ENCODE results near the gene LYZL6.
A peak's percentile ranks its signal among the peaks of the same experiment; 100 is the strongest.
"Not testable (repeated sequence)": the region's sequence is repeated elsewhere in the genome, so short reads cannot be mapped to it uniquely, and the experiment has no call there.

Gene LYZL6

GRCh38 chr17:35907691-35908090, 35.8 kb downstream of the LYZL6 start:
- 86 to 90% methylated on average over 3 to 4 of the region's 5 CpGs for WGBS, 2 experiments (ENCODE audit: insufficient coverage in 2 of 2)
- H3K4me3 ChIP-seq (ENCODE audit: extremely low read depth, insufficient read depth, low read length, poor library complexity, severe bottlenecking) = no peak overlapping the region

GRCh38 chr17:35906926-35907637, 36.4 kb downstream of the LYZL6 start:
- no peak overlapping the region for H3K27ac ChIP-seq (ENCODE audit: low read depth, low read length, severe bottlenecking)
- 68 to 73% methylated on average over 2 to 3 of the region's 3 CpGs for WGBS, 2 experiments (ENCODE audit: insufficient coverage in 2 of 2)
- H3K9me3 ChIP-seq (ENCODE audit: control insufficient read depth, low read length) = no peaks in the 10 kb centered on the region
- no peak overlapping the region for H3K4me3 ChIP-seq (ENCODE audit: extremely low read depth, insufficient read depth, low read length, poor library complexity, severe bottlenecking)
- no peaks in the 10 kb centered on the region for H3K36me3 ChIP-seq (ENCODE audit: control insufficient read depth, insufficient read depth, low read length)
- no peaks in the 10 kb centered on the region for H3K4me1 ChIP-seq (ENCODE audit: control insufficient read depth, insufficient read depth, low read length, poor library complexity, severe bottlenecking)

More at GRCh38 chr17:35907691-35908090, 35.8 kb downstream of the LYZL6 start:
- Histone ChIP-seq H3K36me3 (ENCODE audit: control insufficient read depth, insufficient read depth, low read length) (no peaks in the 10 kb centered on the region), H3K27ac (ENCODE audit: low read depth, low read length, severe bottlenecking) (no peak overlapping the region), H3K9me3 (ENCODE audit: control insufficient read depth, low read length) (no peaks in the 10 kb centered on the region), H3K4me1 (ENCODE audit: control insufficient read depth, insufficient read depth, low read length, poor library complexity, severe bottlenecking) (no peaks in the 10 kb centered on the region)

DNA sequence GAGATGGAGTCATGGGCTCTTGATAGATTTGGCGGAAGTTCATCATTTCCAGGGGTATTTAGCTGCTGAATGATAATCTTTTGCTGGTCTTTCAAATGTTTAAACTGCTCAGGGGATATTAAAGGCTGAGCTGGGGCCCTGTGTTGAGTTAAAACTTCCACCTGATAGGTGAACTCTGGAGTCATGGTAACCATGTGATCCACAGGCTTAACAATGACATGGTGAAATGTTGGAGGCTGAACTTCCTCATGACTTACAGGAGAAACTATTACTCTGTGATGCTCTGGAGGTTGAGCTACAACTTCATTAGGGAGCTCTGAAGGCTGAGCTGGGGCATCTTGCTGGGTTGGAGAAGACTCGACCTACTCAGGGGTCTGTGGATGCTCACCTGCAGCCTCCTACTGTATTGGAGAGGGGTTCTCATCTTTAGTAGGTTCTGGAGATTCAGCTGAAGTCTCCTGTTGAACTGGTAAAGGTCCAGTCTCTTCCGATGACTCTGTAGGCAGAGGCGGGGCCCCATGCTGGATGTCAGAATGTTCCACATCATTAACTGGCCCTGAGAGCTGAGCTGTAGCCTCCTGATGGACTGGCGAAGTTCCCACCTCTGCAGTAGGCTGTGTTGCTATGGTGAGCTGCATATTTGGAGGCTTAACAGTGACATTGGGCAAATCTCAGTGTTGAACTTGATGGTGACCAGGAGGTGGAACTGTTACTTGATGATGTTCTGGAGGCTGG, 37.2 kb downstream of the LYZL6 start:
- no peaks in the 10 kb centered on the region for H3K4me1 ChIP-seq (ENCODE audit: control insufficient read depth, insufficient read depth, low read length, poor library complexity, severe bottlenecking)
- H3K9me3 ChIP-seq (ENCODE audit: control insufficient read depth, low read length) = no peaks in the 10 kb centered on the region
- WGBS, 2 experiments (ENCODE audit: insufficient coverage in 2 of 2) = 96 to 100% methylated on average over 4 to 5 of the region's 5 CpGs
- H3K36me3 ChIP-seq (ENCODE audit: control insufficient read depth, insufficient read depth, low read length) = no peaks in the 10 kb centered on the region
- no peak overlapping the region for H3K4me3 ChIP-seq (ENCODE audit: extremely low read depth, insufficient read depth, low read length, poor library complexity, severe bottlenecking)
- H3K27ac ChIP-seq (ENCODE audit: low read depth, low read length, severe bottlenecking) = no peak overlapping the region

DNA sequence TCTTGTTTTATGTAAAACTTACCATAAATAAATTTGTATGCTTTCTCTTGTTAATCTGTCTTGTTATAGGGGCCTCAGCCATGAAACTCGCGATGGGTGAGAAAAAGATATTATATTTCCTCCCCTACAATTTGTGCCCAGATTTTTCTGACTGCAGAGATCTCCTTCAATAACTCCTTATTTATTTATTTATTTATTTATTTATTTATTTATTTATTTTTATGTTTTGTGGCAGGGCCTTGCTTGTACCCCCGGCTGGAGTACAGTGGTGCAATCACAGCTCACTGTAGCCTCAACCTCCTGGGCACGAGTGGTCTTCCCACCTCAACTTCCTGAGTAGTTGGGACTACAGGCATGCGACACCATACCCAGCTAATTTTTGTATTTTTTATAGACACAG, 40.1 kb downstream of the LYZL6 start:
- 95 to 96% methylated on average over 3 of the region's 5 CpGs for WGBS, 2 experiments (ENCODE audit: insufficient coverage in 2 of 2)
- H3K4me3 ChIP-seq (ENCODE audit: extremely low read depth, insufficient read depth, low read length, poor library complexity, severe bottlenecking) = no peak overlapping the region
- H3K27ac ChIP-seq (ENCODE audit: low read depth, low read length, severe bottlenecking) = no peak overlapping the region
- no peaks in the 10 kb centered on the region for H3K4me1 ChIP-seq (ENCODE audit: control insufficient read depth, insufficient read depth, low read length, poor library complexity, severe bottlenecking)
- no peaks in the 10 kb centered on the region for H3K9me3 ChIP-seq (ENCODE audit: control insufficient read depth, low read length)
- H3K36me3 ChIP-seq (ENCODE audit: control insufficient read depth, insufficient read depth, low read length) = no peaks in the 10 kb centered on the region

DNA sequence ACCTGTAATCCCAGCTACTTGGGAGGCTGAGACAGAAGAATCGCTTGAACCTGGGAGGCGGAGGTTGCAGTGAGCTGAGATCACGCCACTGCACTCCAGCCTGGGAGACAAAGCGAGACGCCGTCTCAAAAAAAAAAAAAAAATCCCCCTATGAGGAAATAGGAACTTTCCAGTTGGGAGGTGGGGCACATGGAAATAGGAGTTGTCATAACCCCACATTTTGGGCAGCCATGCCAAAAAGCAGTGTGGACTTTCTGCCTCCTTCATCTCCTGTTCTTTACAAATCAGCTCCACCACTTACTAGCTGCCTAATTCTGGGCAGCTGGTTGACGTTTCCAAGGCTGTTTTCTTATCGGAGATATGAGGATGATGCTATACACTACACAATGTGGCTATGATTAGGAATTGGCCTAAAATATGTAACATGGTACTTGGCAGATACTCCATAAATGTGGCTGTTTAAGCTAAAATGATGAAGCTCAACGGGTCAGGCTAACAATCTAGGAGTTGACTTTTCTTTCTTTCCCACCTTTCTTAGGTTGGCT, 41.8 kb downstream of the LYZL6 start:
- Histone ChIP-seq H3K4me1 (ENCODE audit: control insufficient read depth, insufficient read depth, low read length, poor library complexity, severe bottlenecking) (no peaks in the 10 kb centered on the region), H3K27ac (ENCODE audit: low read depth, low read length, severe bottlenecking) (no peak overlapping the region), H3K36me3 (ENCODE audit: control insufficient read depth, insufficient read depth, low read length) (no peaks in the 10 kb centered on the region), H3K4me3 (ENCODE audit: extremely low read depth, insufficient read depth, low read length, poor library complexity, severe bottlenecking) (no peak overlapping the region), H3K9me3 (ENCODE audit: control insufficient read depth, low read length) (no peaks in the 10 kb centered on the region)
- WGBS, 2 experiments (ENCODE audit: insufficient coverage in 2 of 2) = 96 to 100% methylated on average over 3 of the region's 9 CpGs

GRCh38 chr17:35900708-35901480, 42.6 kb downstream of the LYZL6 start:
- H3K36me3 ChIP-seq (ENCODE audit: control insufficient read depth, insufficient read depth, low read length) = no peaks in the 10 kb centered on the region
- H3K4me1 ChIP-seq (ENCODE audit: control insufficient read depth, insufficient read depth, low read length, poor library complexity, severe bottlenecking) = no peaks in the 10 kb centered on the region
- peak overlapping the region; percentile 45 for H3K27ac ChIP-seq (ENCODE audit: low read depth, low read length, severe bottlenecking)
- no peaks in the 10 kb centered on the region for H3K9me3 ChIP-seq (ENCODE audit: control insufficient read depth, low read length)
- H3K4me3 ChIP-seq (ENCODE audit: extremely low read depth, insufficient read depth, low read length, poor library complexity, severe bottlenecking) = no peak overlapping the region
- WGBS, 2 experiments (ENCODE audit: insufficient coverage in 2 of 2) = 90 to 91% methylated on average over 8 to 11 of the region's 11 CpGs

- Histone ChIP-seq H3K4me1 (ENCODE audit: control insufficient read depth, insufficient read depth, low read length, poor library complexity, severe bottlenecking) (no peaks in the 10 kb centered on the region), H3K4me3 (ENCODE audit: extremely low read depth, insufficient read depth, low read length, poor library complexity, severe bottlenecking) (no peak overlapping the region), H3K36me3 (ENCODE audit: control insufficient read depth, insufficient read depth, low read length) (no peaks in the 10 kb centered on the region), H3K27ac (ENCODE audit: low read depth, low read length, severe bottlenecking) (no peak overlapping the region), H3K9me3 (ENCODE audit: control insufficient read depth, low read length) (no peaks in the 10 kb centered on the region)
- 90 to 96% methylated on average over 4 to 5 of the region's 5 CpGs for WGBS, 2 experiments (ENCODE audit: insufficient coverage in 2 of 2)
These were observed 43.2 kb downstream of the LYZL6 start for GRCh38 chr17:35900280-35900679.

GRCh38 chr17:35898283-35899070, 45.0 kb downstream of the LYZL6 start:
- Histone ChIP-seq H3K27ac (ENCODE audit: low read depth, low read length, severe bottlenecking) (no peak overlapping the region), H3K4me3 (ENCODE audit: extremely low read depth, insufficient read depth, low read length, poor library complexity, severe bottlenecking) (no peak overlapping the region), H3K9me3 (ENCODE audit: control insufficient read depth, low read length) (no peaks in the 10 kb centered on the region), H3K4me1 (ENCODE audit: control insufficient read depth, insufficient read depth, low read length, poor library complexity, severe bottlenecking) (no peaks in the 10 kb centered on the region), H3K36me3 (ENCODE audit: control insufficient read depth, insufficient read depth, low read length) (no peaks in the 10 kb centered on the region)
- 95 to 100% methylated on average over 3 of the region's 6 CpGs for WGBS, 2 experiments (ENCODE audit: insufficient coverage in 2 of 2)

DNA sequence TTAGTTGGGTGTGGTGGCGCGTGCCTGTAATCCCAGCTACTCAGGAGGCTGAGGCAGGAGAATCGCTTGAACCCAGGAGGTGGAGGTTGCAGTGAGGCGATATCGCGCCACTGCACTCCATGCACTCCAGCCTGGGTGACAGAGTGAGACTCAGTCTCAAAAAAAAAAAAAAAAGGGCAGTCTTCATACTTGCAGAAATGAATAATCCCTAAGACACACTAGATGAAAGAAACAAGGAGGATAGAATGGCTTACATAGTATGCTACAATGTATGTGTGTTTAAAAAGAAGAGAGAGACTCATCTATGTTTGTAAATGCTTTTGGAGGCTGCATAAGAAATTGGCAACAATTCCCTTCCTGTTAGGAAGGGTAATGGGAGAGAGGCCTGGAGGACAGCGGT, 45.7 kb downstream of the LYZL6 start:
- 60 to 100% methylated on average over 1 to 5 of the region's 7 CpGs for WGBS, 2 experiments (ENCODE audit: insufficient coverage in 2 of 2)
- H3K9me3 ChIP-seq (ENCODE audit: control insufficient read depth, low read length); H3K27ac ChIP-seq (ENCODE audit: low read depth, low read length, severe bottlenecking); H3K4me1 ChIP-seq (ENCODE audit: control insufficient read depth, insufficient read depth, low read length, poor library complexity, severe bottlenecking); H3K4me3 ChIP-seq (ENCODE audit: extremely low read depth, insufficient read depth, low read length, poor library complexity, severe bottlenecking); H3K36me3 ChIP-seq (ENCODE audit: control insufficient read depth, insufficient read depth, low read length): not testable (repeated sequence)
